Measurements from ENCODE around the gene AAMP.

The AAMP gene

DNA sequence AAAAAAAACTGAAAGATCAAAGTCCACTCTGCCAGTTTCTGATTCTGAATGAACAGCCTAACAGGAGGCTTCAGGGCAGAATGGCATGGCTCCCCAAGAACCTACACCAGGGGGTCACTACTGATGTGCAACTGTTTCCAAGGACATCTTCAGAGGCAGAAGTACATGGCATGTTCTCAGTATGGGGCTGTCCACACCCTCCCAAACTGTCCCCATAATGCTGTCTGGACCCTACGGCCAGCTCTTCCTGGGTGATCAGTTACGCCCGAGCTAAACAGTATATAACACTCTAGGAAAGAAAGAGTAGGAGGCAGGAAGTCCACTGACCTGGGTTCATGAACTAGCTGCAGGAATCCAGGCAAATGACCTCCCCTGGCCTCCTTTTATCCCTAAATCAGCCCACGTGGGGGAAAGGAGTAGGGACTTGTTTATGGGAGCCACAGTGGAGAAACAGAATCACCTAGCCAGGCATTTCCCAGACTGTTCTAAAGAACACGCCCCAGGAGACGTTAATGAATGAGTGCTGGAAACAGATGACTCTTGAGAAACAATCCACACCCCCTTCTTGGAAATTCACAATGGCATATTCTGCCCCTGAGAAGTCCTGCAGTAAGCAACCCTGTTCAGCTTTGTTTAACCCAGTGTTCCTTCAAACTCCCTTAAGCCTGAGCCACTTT lies 19.8 kb upstream of the AAMP start:
- peak; percentile 77 for DNase-seq (ENCODE audit: low read depth)
- TF ChIP-seq, protein P1, sequence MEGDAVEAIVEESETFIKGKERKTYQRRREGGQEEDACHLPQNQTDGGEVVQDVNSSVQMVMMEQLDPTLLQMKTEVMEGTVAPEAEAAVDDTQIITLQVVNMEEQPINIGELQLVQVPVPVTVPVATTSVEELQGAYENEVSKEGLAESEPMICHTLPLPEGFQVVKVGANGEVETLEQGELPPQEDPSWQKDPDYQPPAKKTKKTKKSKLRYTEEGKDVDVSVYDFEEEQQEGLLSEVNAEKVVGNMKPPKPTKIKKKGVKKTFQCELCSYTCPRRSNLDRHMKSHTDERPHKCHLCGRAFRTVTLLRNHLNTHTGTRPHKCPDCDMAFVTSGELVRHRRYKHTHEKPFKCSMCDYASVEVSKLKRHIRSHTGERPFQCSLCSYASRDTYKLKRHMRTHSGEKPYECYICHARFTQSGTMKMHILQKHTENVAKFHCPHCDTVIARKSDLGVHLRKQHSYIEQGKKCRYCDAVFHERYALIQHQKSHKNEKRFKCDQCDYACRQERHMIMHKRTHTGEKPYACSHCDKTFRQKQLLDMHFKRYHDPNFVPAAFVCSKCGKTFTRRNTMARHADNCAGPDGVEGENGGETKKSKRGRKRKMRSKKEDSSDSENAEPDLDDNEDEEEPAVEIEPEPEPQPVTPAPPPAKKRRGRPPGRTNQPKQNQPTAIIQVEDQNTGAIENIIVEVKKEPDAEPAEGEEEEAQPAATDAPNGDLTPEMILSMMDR (conservative IDR thresholded peaks at IDR 0.05; ENCODE audit: control insufficient read depth, insufficient read depth, low read depth, low read length), result no peak
- H3K4me3 ChIP-seq (ENCODE audit: control insufficient read depth, low read depth, low read length), result peak overlapping the region; percentile 82

- TF ChIP-seq, protein P1 (conservative IDR thresholded peaks at IDR 0.05; ENCODE audit: control insufficient read depth, insufficient read depth, low read depth, low read length), result no peak
- DNase-seq (ENCODE audit: low read depth), result peak; percentile 95
- H3K4me3 ChIP-seq (ENCODE audit: control insufficient read depth, low read depth, low read length), result peak overlapping the region; percentile 55
These were observed 16.9 kb upstream of the AAMP start for GRCh38 chr2:218286570-218287459.

- peak; percentile 76 for DNase-seq (ENCODE audit: low read depth)
- H3K4me3 ChIP-seq (ENCODE audit: control insufficient read depth, low read depth, low read length), result no peak overlapping the region
- TF ChIP-seq, protein P1 (conservative IDR thresholded peaks at IDR 0.05; ENCODE audit: control insufficient read depth, insufficient read depth, low read depth, low read length), result no peak
These were observed 15.7 kb upstream of the AAMP start for GRCh38 chr2:218285604-218286003.

- TF ChIP-seq, protein P1 (conservative IDR thresholded peaks at IDR 0.05; ENCODE audit: control insufficient read depth, insufficient read depth, low read depth, low read length), result no peak
- DNase-seq (ENCODE audit: low read depth), result peak; percentile 92
- H3K4me3 ChIP-seq (ENCODE audit: control insufficient read depth, low read depth, low read length), result peak overlapping the region; percentile 17
These were observed 14.3 kb upstream of the AAMP start for GRCh38 chr2:218284106-218284811.

- TF ChIP-seq, protein P1 (conservative IDR thresholded peaks at IDR 0.05; ENCODE audit: control insufficient read depth, insufficient read depth, low read depth, low read length), result no peak
- peak; percentile 61 for DNase-seq (ENCODE audit: low read depth)
- H3K4me3 ChIP-seq (ENCODE audit: control insufficient read depth, low read depth, low read length), result no peak overlapping the region
These were observed 12.4 kb upstream of the AAMP start for GRCh38 chr2:218282173-218282991.

GRCh38 chr2:218281449-218281848 lies 11.5 kb upstream of the AAMP start:
- DNase-seq (ENCODE audit: low read depth), result peak; percentile 53
- no peak overlapping the region for H3K4me3 ChIP-seq (ENCODE audit: control insufficient read depth, low read depth, low read length)
- TF ChIP-seq, protein P1 (conservative IDR thresholded peaks at IDR 0.05; ENCODE audit: control insufficient read depth, insufficient read depth, low read depth, low read length), result no peak
